Upper lobe of right lung (tissue), 1 donor: Measurements from ENCODE around the gene OR2Z1. TPM values are rescaled to one million over a fixed set of nuclear protein-coding genes. Genes with fewer than 3 reads are reported as not detected.
A peak's percentile ranks its signal among the peaks of the same experiment; 100 is the strongest.

Experiments used
- ATAC-seq: fragments of 200-7000 bp; cut with Tn5 transposase; one replicate; pipeline ENCODE4 v1.9.1; 2020; ENCODE audit warnings: mild to moderate bottlenecking, moderate library complexity
- DNase-seq: peaks from one replicate; pipeline ENCODE4 v3.0.0-alpha.2; 2020
- H3K27ac ChIP-seq: fragments of 200-600 bp; one replicate; pipeline ENCODE4 v1.8.0; 2022
- H3K27me3 ChIP-seq: fragments of 200-600 bp; one replicate; pipeline ENCODE4 v1.8.0; 2022; ENCODE audit warnings: mild to moderate bottlenecking
- H3K36me3 ChIP-seq: fragments of 200-600 bp; one replicate; pipeline ENCODE4 v1.8.0; 2022
- H3K4me1 ChIP-seq: fragments of 200-600 bp; one replicate; pipeline ENCODE4 v1.8.0; 2022
- H3K4me3 ChIP-seq: fragments of 200-600 bp; one replicate; pipeline ENCODE4 v1.8.0; 2022; ENCODE audit warnings: mild to moderate bottlenecking
- H3K9me3 ChIP-seq: fragments of 200-600 bp; one replicate; pipeline ENCODE4 v1.8.0; 2022
- CTCF ChIP-seq: fragments of 200-600 bp; IDR thresholded peaks from one replicate; pipeline ENCODE4 v1.8.0; 2022; ENCODE audit warnings: antibody characterized with exemption
- intact Hi-C: fragments of 100-400 bp; cut with DNase I; formaldehyde crosslinking; loops from one replicate; pipeline ENCODE4 v1.11.0; 2022
- total RNA-seq: library from RNA; stranded (reverse); fragmentation: NEBNext Ultra II Directional; extraction: Animal tissue kit (Norgen Biotek cat#: 25700); gene quantifications from one replicate; pipeline ENCODE4 v1.2.1, GENCODE V29; 2021
- donor health status: DM: no; HTN: yes; CAD: no; lungs with severe emphysema.

The OR2Z1 gene
- total RNA-seq, 1 donor from 2014 or later, result not detected

GRCh38 chr19:8688930-8689329 is 32.5 kb upstream of the OR2Z1 start:
- no peak for TF ChIP-seq CTCF
- peaks cover 15% of the 10 kb centered on the region for H3K27me3 ChIP-seq
- no peak for ATAC-seq
- H3K27ac ChIP-seq, result no peak overlapping the region
- H3K4me3 ChIP-seq, result no peak overlapping the region
- DNase-seq, result no peak
- no peaks in the 10 kb centered on the region for H3K36me3 ChIP-seq
- no peaks in the 10 kb centered on the region for H3K9me3 ChIP-seq
- intact Hi-C loops, result no loop called here
- H3K4me1 ChIP-seq, result no peaks in the 10 kb centered on the region

- Histone ChIP-seq H3K27me3 (peaks cover 21% of the 10 kb centered on the region), H3K4me1 (no peaks in the 10 kb centered on the region), H3K27ac (no peak overlapping the region), H3K9me3 (no peaks in the 10 kb centered on the region), H3K4me3 (no peak overlapping the region), H3K36me3 (no peaks in the 10 kb centered on the region)
- no peak for ATAC-seq
- no peak for TF ChIP-seq CTCF
- no peak for DNase-seq
- intact Hi-C loops, result no loop called here
Measured at GRCh38 chr19:8690753-8691539, 30.5 kb upstream of the OR2Z1 start.

GRCh38 chr19:8695501-8695900 is 25.9 kb upstream of the OR2Z1 start:
- no peaks in the 10 kb centered on the region for H3K4me1 ChIP-seq
- H3K4me3 ChIP-seq, result no peak overlapping the region

GRCh38 chr19:8695911-8696310 is 25.5 kb upstream of the OR2Z1 start:
- H3K9me3 ChIP-seq, result no peaks in the 10 kb centered on the region
- ATAC-seq (no peak), DNase-seq (no peak)
- intact Hi-C loops, result no loop called here
- no peaks in the 10 kb centered on the region for H3K4me1 ChIP-seq
- no peaks in the 10 kb centered on the region for H3K36me3 ChIP-seq
- H3K4me3 ChIP-seq, result no peak overlapping the region
- TF ChIP-seq CTCF, result no peak
- H3K27ac ChIP-seq, result no peak overlapping the region
- peaks cover 33% of the 10 kb centered on the region for H3K27me3 ChIP-seq

More at GRCh38 chr19:8695501-8695900, 25.9 kb upstream of the OR2Z1 start:
- H3K27me3 ChIP-seq, result peaks cover 33% of the 10 kb centered on the region
- H3K27ac ChIP-seq, result no peak overlapping the region
- H3K36me3 ChIP-seq, result no peaks in the 10 kb centered on the region
- DNase-seq (no peak), ATAC-seq (no peak)
- H3K9me3 ChIP-seq, result no peaks in the 10 kb centered on the region
- intact Hi-C loops, result no loop called here
- no peak for TF ChIP-seq CTCF

GRCh38 chr19:8696993-8697392 is 24.4 kb upstream of the OR2Z1 start:
- Histone ChIP-seq H3K27me3 (peaks cover 31% of the 10 kb centered on the region), H3K27ac (no peak overlapping the region)

More at GRCh38 chr19:8696993-8697392, 24.4 kb upstream of the OR2Z1 start:
- Histone ChIP-seq H3K4me1 (no peaks in the 10 kb centered on the region), H3K36me3 (no peaks in the 10 kb centered on the region), H3K4me3 (no peak overlapping the region), H3K9me3 (no peaks in the 10 kb centered on the region)
- peak; percentile 4 for ATAC-seq
- TF ChIP-seq CTCF, result no peak
- intact Hi-C loops, result no loop called here
- DNase-seq, result no peak
